AG10803 (cell line): ENCODE results near the gene GMEB2.

Experiments
- DNase-seq: peaks from one replicate; pipeline ENCODE4 v3.0.0; 2010; ENCODE audit warnings: low read depth
- H3K4me3 ChIP-seq: 2 replicates; pipeline ENCODE4 v1.5.1; 2011; ENCODE audit warnings: mild to moderate bottlenecking, low read length, control low read depth
- CTCF ChIP-seq: conservative IDR thresholded peaks from 2 replicates; pipeline ENCODE4 v1.5.1; 2011; ENCODE audit warnings: mild to moderate bottlenecking, low read length, control low read depth, inconsistent platforms

Gene GMEB2

GRCh38 chr20:63568170-63568981 lies 58.5 kb downstream of the GMEB2 start:
- no peak overlapping the region for H3K4me3 ChIP-seq
- DNase-seq: no peak
- TF ChIP-seq CTCF: no peak

- DNase-seq: no peak
- no peak for TF ChIP-seq CTCF
- no peak overlapping the region for H3K4me3 ChIP-seq
Observed at GRCh38 chr20:63567386-63568169, 59.3 kb downstream of the GMEB2 start.

- no peak overlapping the region for H3K4me3 ChIP-seq
- TF ChIP-seq CTCF: no peak
- DNase-seq: no peak
Observed at GRCh38 chr20:63567136-63567385, 59.8 kb downstream of the GMEB2 start.

GRCh38 chr20:63566395-63567135 lies 60.3 kb downstream of the GMEB2 start:
- TF ChIP-seq CTCF: no peak
- DNase-seq: no peak

GRCh38 chr20:63565699-63566335 lies 61.1 kb downstream of the GMEB2 start:
- TF ChIP-seq CTCF: no peak
- DNase-seq: no peak
- H3K4me3 ChIP-seq: no peak overlapping the region

More at GRCh38 chr20:63566395-63567135, 60.3 kb downstream of the GMEB2 start:
- H3K4me3 ChIP-seq: no peak overlapping the region

- no peak overlapping the region for H3K4me3 ChIP-seq
- no peak for DNase-seq
- TF ChIP-seq CTCF: no peak
Observed at GRCh38 chr20:63565021-63565698, 61.7 kb downstream of the GMEB2 start.
